HEK293 (cell line): ENCODE measurements around the gene CNPY4.

Experiments used
- HIC1 ChIP-seq: fragments of 450-650 bp; formaldehyde crosslinking; IDR thresholded peaks from 2 replicates; pipeline ENCODE4 v1.5.1; 2016; ENCODE audit warnings: missing biosample characterization, missing genetic modification characterization
- KLF8 ChIP-seq: fragments of 450-650 bp; formaldehyde crosslinking; IDR thresholded peaks from 2 replicates; pipeline ENCODE4 v1.5.1; 2016; ENCODE audit warnings: missing biosample characterization, missing genetic modification characterization
- OSR2 ChIP-seq: fragments of 450-650 bp; formaldehyde crosslinking; IDR thresholded peaks from 2 replicates; pipeline ENCODE4 v1.5.1; 2016; ENCODE audit warnings: missing biosample characterization, missing genetic modification characterization
- PRDM1 ChIP-seq: fragments of 450-650 bp; formaldehyde crosslinking; IDR thresholded peaks from 2 replicates; pipeline ENCODE4; 2016; ENCODE audit warnings: missing biosample characterization, missing genetic modification characterization
- RBAK ChIP-seq: fragments of 450-650 bp; formaldehyde crosslinking; IDR thresholded peaks from 2 replicates; pipeline ENCODE4 v1.5.1; 2016; ENCODE audit warnings: missing biosample characterization, missing genetic modification characterization
- TSHZ1 ChIP-seq: fragments of 450-650 bp; formaldehyde crosslinking; IDR thresholded peaks from 2 replicates; pipeline ENCODE4 v1.5.1; 2016; ENCODE audit warnings: missing biosample characterization, missing genetic modification characterization, borderline replicate concordance
- YY1 ChIP-seq: fragments of 450-650 bp; formaldehyde crosslinking; IDR thresholded peaks from 2 replicates; pipeline ENCODE4 v1.5.1; 2018; ENCODE audit warnings: missing biosample characterization, missing genetic modification characterization
- ZBTB17 ChIP-seq: fragments of 450-650 bp; formaldehyde crosslinking; IDR thresholded peaks from 2 replicates; pipeline ENCODE4 v1.5.1; 2016; ENCODE audit warnings: missing biosample characterization, missing genetic modification characterization
- ZBTB20 ChIP-seq: fragments of 450-650 bp; formaldehyde crosslinking; IDR thresholded peaks from 2 replicates; pipeline ENCODE4 v1.5.1; 2016; ENCODE audit warnings: missing biosample characterization, missing genetic modification characterization
- ZBTB26 ChIP-seq: fragments of 450-650 bp; formaldehyde crosslinking; optimal IDR thresholded peaks from 2 replicates; pipeline ENCODE3; 2016; ENCODE audit warnings: missing biosample characterization, mild to moderate bottlenecking, missing genetic modification characterization
- ZBTB49 ChIP-seq: fragments of 450-650 bp; formaldehyde crosslinking; IDR thresholded peaks from 2 replicates; pipeline ENCODE4 v1.5.1; 2016; ENCODE audit warnings: missing biosample characterization, missing genetic modification characterization, low read depth
- ZNF112 ChIP-seq: fragments of 450-650 bp; formaldehyde crosslinking; IDR thresholded peaks from 2 replicates; pipeline ENCODE4 v1.5.0; 2017; ENCODE audit warnings: missing biosample characterization, missing genetic modification characterization
- ZNF174 ChIP-seq: fragments of 450-650 bp; formaldehyde crosslinking; IDR thresholded peaks from 2 replicates; pipeline ENCODE4 v1.5.0; 2017; ENCODE audit warnings: missing biosample characterization, mild to moderate bottlenecking, missing genetic modification characterization
- ZNF214 ChIP-seq: fragments of 450-650 bp; formaldehyde crosslinking; IDR thresholded peaks from 2 replicates; pipeline ENCODE4 v1.5.1; 2017; ENCODE audit warnings: missing biosample characterization, mild to moderate bottlenecking, missing genetic modification characterization, borderline replicate concordance
- ZNF221 ChIP-seq: fragments of 450-650 bp; formaldehyde crosslinking; IDR thresholded peaks from 2 replicates; pipeline ENCODE4 v1.5.1; 2017; ENCODE audit warnings: missing biosample characterization, missing genetic modification characterization, borderline replicate concordance
- ZNF239 ChIP-seq: fragments of 450-650 bp; formaldehyde crosslinking; IDR thresholded peaks from 2 replicates; pipeline ENCODE4 v1.5.1; 2016; ENCODE audit warnings: missing biosample characterization, missing genetic modification characterization
- ZNF24 ChIP-seq: fragments of 450-650 bp; formaldehyde crosslinking; IDR thresholded peaks from 2 replicates; pipeline ENCODE4 v1.5.1; 2016; ENCODE audit warnings: missing biosample characterization, missing genetic modification characterization
- ZNF274 ChIP-seq, 2 experiments: fragments of 200-500 bp in 1 of 2; fragments of 450-650 bp in 1 of 2; sonication (Bioruptor generic) in 1 of 2; formaldehyde crosslinking in 1 of 2; IDR thresholded peaks; 2 replicates each; pipeline versions ENCODE4 v1.5.1 to v1.6.1; 2014 to 2016; ENCODE audit warnings: borderline replicate concordance in 1 of 2, inconsistent platforms in 1 of 2, low read length in 1 of 2, missing biosample characterization in 1 of 2, missing genetic modification characterization in 1 of 2
- ZNF311 ChIP-seq: fragments of 450-650 bp; formaldehyde crosslinking; IDR thresholded peaks from 2 replicates; pipeline ENCODE4 v1.5.1; 2017; ENCODE audit warnings: missing biosample characterization, missing genetic modification characterization, borderline replicate concordance
- ZNF514 ChIP-seq: fragments of 450-650 bp; formaldehyde crosslinking; IDR thresholded peaks from 2 replicates; pipeline ENCODE4 v1.5.1; 2016; ENCODE audit warnings: missing biosample characterization, missing genetic modification characterization
- ZNF529 ChIP-seq: fragments of 450-650 bp; formaldehyde crosslinking; IDR thresholded peaks from 2 replicates; pipeline ENCODE4 v1.5.1; 2017; ENCODE audit warnings: missing genetic modification characterization, missing biosample characterization; ENCODE audit not compliant: insufficient replicate concordance
- ZNF580 ChIP-seq: fragments of 450-650 bp; formaldehyde crosslinking; IDR thresholded peaks from 2 replicates; pipeline ENCODE4 v1.5.1; 2016; ENCODE audit warnings: missing biosample characterization, missing genetic modification characterization
- ZNF624 ChIP-seq: fragments of 450-650 bp; formaldehyde crosslinking; IDR thresholded peaks from 2 replicates; pipeline ENCODE4 v1.5.1; 2017; ENCODE audit warnings: missing biosample characterization, missing genetic modification characterization
- ZNF658 ChIP-seq: fragments of 450-650 bp; formaldehyde crosslinking; IDR thresholded peaks from 2 replicates; pipeline ENCODE4; 2016; ENCODE audit warnings: missing biosample characterization, missing genetic modification characterization
- ZNF701 ChIP-seq: fragments of 450-650 bp; formaldehyde crosslinking; IDR thresholded peaks from 2 replicates; pipeline ENCODE4 v1.5.1; 2016; ENCODE audit warnings: missing biosample characterization, missing genetic modification characterization
- ZNF747 ChIP-seq: fragments of 450-650 bp; formaldehyde crosslinking; IDR thresholded peaks from 2 replicates; pipeline ENCODE4 v1.5.1; 2016; ENCODE audit warnings: missing biosample characterization, missing genetic modification characterization
- ZNF76 ChIP-seq: fragments of 450-650 bp; formaldehyde crosslinking; IDR thresholded peaks from 2 replicates; pipeline ENCODE4; 2016; ENCODE audit warnings: low read depth, missing biosample characterization, missing genetic modification characterization, borderline replicate concordance
- ZNF791 ChIP-seq: fragments of 450-650 bp; formaldehyde crosslinking; IDR thresholded peaks from 2 replicates; pipeline ENCODE4 v1.5.1; 2016; ENCODE audit warnings: missing biosample characterization, missing genetic modification characterization
- ZNF830 ChIP-seq: fragments of 450-650 bp; IDR thresholded peaks from 2 replicates; pipeline ENCODE4 v1.5.0; 2018; ENCODE audit warnings: missing biosample characterization, missing genetic modification characterization, low read depth, mild to moderate bottlenecking, moderate library complexity
- ZNF837 ChIP-seq: fragments of 450-650 bp; formaldehyde crosslinking; IDR thresholded peaks from 2 replicates; pipeline ENCODE4 v1.5.1; 2016; ENCODE audit warnings: missing biosample characterization, missing genetic modification characterization

CNPY4 gene

GRCh38 chr7:100126931-100127865, 7.8 kb downstream of the CNPY4 start, which contains the start of gene MBLAC1 (continued):
- TF ChIP-seq HIC1 (peak; percentile 96), ZNF239 (tag by site-specific recombination) (peak; percentile 14; the same call in 1 of the 2 replicates), ZNF514 (tag by site-specific recombination) (no peak), ZNF580 (tag by site-specific recombination) (no peak; the same call in 1 of the 2 replicates), ZNF214 (no peak), ZNF174 (no peak), KLF8 (tag by site-specific recombination) (peak; percentile 93), ZBTB17 (peak; percentile 90), ZNF529 (no peak), ZNF701 (tag by site-specific recombination) (no peak), TSHZ1 (no peak), OSR2 (tag by site-specific recombination) (no peak), ZBTB20 (peak; percentile 97), ZNF221 (no peak), ZNF112 (tag by site-specific recombination) (no peak), ZNF791 (no peak), ZNF747 (tag by site-specific recombination) (no peak), ZNF24 (tag by site-specific recombination) (peak; percentile 59; the same call in 1 of the 2 replicates), YY1 (tag by site-specific recombination) (0 out of 2 replicates have a peak, but pooled peaks have one; percentile 83), RBAK (tag by site-specific recombination) (no peak), ZNF76 (tag by site-specific recombination) (peak; percentile 23; the same call in 1 of the 2 replicates), ZNF658 (tag by site-specific recombination) (no peak), ZNF274 (IDR thresholded peaks at IDR 0.05; ENCODE audit: low read length) (no peak), ZNF274 (tag by site-specific recombination; IDR thresholded peaks at IDR 0.05; ENCODE audit: borderline replicate concordance) (no peak), ZBTB26 (tag by site-specific recombination) (peak; percentile 92), ZNF837 (tag by site-specific recombination) (peak; percentile 74; the same call in 1 of the 2 replicates), ZNF311 (tag by site-specific recombination) (no peak), ZBTB49 (tag by site-specific recombination) (no peak), PRDM1 (peak; percentile 98), ZNF830 (tag by site-specific recombination) (no peak), ZNF624 (no peak)
